ENCODE results near the gene LRRC18.

GRCh38 chr10:48901319-48901718, 38.3 kb downstream of the LRRC18 start:
- no peak for TF ChIP-seq CTCF (IDR thresholded peaks at IDR 0.05)
- TF ChIP-seq POLR2A (IDR thresholded peaks at IDR 0.05): no peak
